ENCODE data around the gene CLCN1.

Gene CLCN1

DNA sequence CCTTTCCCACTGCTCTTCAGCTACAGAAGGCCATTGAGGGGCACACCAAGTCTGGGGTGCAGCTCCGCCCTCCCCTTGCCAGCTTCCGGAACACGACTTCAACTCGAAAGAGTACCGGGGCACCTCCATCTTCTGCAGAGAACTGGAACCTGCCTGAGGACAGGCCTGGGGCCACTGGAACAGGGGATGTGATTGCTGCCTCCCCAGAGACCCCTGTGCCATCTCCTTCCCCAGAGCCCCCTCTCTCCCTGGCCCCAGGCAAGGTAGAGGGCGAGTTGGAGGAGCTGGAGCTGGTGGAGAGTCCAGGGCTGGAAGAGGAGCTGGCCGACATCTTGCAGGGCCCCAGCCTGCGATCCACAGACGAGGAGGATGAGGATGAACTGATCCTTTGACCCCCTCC lies 35.7 kb downstream of the CLCN1 start:
- TF ChIP-seq, protein P1, sequence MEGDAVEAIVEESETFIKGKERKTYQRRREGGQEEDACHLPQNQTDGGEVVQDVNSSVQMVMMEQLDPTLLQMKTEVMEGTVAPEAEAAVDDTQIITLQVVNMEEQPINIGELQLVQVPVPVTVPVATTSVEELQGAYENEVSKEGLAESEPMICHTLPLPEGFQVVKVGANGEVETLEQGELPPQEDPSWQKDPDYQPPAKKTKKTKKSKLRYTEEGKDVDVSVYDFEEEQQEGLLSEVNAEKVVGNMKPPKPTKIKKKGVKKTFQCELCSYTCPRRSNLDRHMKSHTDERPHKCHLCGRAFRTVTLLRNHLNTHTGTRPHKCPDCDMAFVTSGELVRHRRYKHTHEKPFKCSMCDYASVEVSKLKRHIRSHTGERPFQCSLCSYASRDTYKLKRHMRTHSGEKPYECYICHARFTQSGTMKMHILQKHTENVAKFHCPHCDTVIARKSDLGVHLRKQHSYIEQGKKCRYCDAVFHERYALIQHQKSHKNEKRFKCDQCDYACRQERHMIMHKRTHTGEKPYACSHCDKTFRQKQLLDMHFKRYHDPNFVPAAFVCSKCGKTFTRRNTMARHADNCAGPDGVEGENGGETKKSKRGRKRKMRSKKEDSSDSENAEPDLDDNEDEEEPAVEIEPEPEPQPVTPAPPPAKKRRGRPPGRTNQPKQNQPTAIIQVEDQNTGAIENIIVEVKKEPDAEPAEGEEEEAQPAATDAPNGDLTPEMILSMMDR (conservative IDR thresholded peaks at IDR 0.05; ENCODE audit: low read depth) = no peak
- H3K27ac ChIP-seq = no peak overlapping the region
- POLR2A ChIA-PET (ENCODE audit: low non-redundant PET) = no interaction called here
- no peak for DNase-seq (ENCODE audit: low spot score)
- CTCF ChIA-PET = no interaction called here

DNA sequence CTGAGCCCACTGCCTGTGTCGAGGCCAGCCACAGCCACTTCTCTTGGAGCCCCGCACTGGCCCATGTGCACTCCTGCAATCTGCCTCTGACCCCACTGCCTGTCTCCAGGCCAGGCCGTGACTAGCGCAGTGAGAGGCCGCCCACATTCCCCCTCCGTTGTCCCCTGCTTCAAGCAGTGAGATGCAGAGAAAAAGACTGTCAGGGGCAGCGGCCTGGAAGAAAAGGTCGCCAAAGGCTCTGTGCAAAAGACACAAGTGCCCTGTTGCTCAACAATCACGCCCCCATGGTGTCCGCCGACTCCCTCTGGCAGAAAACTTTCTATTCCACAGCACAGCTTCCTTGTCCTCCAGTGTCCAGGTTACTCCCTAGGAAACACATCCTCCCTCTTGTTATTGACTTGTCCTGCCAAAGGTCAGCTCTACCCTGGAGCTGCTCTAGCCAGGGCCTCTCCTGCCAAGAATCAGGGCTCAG lies 36.7 kb downstream of the CLCN1 start:
- H3K27ac ChIP-seq = no peak overlapping the region
- DNase-seq (ENCODE audit: low spot score) = no peak
- ChIA-PET POLR2A (ENCODE audit: low non-redundant PET) (no interaction called here), CTCF (no interaction called here)
- TF ChIP-seq, protein P1 (conservative IDR thresholded peaks at IDR 0.05; ENCODE audit: low read depth) = no peak

DNA sequence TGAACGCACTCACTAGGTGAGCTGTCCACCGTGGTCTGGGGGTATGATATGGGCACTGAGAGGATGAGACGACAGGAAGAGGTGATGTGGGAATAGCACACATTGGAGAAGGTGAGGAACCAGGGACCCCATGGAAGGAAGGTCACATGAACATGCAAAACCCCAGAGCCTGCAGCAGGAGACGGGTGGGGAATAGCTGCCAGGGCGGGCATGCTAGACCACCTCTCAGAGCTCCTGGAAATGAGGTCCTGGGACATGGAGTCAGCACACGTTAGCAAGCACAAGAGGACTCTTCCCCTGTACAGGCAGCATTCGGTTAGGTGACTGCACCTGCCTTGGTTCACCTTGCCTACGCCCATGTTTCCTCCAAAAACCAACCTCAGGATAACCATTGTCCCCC lies 38.5 kb downstream of the CLCN1 start:
- TF ChIP-seq, protein P1 (conservative IDR thresholded peaks at IDR 0.05; ENCODE audit: low read depth) = no peak

DNA sequence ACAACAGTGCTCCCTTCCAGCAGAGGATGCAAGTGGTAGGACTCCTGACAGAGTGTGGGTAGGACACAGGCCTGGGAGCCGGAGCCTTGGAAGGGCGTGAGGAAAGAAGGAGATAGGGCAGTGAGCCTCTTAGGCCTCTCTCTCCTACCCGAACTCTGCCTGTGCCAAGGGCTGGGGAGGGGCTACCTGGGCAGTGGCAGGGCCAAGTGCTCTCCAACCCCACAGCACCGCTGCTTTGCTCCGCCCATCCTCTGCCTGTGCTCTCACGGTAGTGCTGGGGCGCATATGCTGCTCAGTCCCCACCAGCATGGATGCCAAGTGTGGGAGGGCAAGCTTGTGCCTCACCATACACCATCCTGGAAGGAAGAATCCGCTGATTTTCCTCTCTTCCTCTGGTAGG lies 39.1 kb downstream of the CLCN1 start:
- POLR2A ChIA-PET (ENCODE audit: low non-redundant PET) = no interaction called here
- no peak overlapping the region for H3K27ac ChIP-seq
- CTCF ChIA-PET = no interaction called here
- no peak for DNase-seq (ENCODE audit: low spot score)
- TF ChIP-seq, protein P1 (conservative IDR thresholded peaks at IDR 0.05; ENCODE audit: low read depth) = no peak

More for the DNA sequence above, 38.5 kb downstream of the CLCN1 start:
- ChIA-PET POLR2A (ENCODE audit: low non-redundant PET) (no interaction called here), CTCF (interaction anchor here (0.6 kb wide), 1 partner anchor 91 kb away, joined by 4 read pairs; the partner anchor contains the start of gene GSTK1)
- H3K27ac ChIP-seq = no peak overlapping the region
- DNase-seq (ENCODE audit: low spot score) = no peak

DNA sequence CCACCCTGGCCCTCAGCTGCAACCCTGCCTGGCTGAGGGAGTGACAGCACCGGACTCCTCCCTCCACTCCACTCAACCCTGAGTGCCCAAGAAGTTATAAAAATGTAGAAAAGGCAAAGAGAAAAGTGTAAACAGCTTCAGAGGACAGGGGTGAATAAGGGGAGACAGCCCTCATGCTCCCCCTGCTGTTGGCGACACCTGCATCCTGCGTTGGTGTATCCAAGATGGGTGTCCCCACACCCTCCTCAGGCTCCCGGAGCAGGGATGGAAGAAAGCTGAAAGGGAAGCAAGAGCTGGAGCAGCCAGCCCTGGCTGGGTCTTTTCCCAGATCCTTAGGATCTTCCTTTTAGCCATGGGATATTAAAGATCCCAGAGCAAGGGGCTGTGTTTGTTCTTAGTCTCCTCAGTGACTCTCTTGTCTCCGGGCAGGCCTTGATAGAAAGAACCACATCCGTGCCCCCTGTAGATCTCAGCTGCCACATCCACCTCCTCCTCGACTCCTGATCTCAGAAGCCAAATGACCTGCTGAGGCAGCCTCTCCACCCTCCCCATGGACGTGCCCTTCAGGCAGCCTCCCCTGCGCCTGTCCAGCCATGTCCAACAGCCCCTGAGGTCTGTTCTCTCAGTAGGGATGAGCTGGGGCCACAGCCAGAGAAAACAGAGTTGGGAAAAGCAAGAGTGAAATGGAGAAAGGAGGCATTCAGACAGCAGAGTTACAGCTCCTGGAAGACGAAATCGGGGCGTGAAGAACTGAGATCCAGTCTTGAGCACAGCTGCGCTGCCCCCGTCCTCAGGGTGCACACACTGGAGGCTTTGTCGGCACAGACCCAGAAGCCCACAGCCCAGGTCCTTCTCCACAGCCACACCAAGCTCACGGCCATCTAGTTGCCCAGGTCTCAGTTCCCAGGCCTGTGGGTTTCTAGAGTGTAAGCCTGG lies 39.8 kb downstream of the CLCN1 start:
- CTCF ChIA-PET = interaction anchor here (0.5 kb wide), 1 partner anchor 21 kb away, joined by 3 read pairs; no protein-coding TSS in a partner anchor
- DNase-seq (ENCODE audit: low spot score) = no peak
- POLR2A ChIA-PET (ENCODE audit: low non-redundant PET) = no interaction called here
- TF ChIP-seq, protein P1 (conservative IDR thresholded peaks at IDR 0.05; ENCODE audit: low read depth) = no peak
- no peak overlapping the region for H3K27ac ChIP-seq

DNA sequence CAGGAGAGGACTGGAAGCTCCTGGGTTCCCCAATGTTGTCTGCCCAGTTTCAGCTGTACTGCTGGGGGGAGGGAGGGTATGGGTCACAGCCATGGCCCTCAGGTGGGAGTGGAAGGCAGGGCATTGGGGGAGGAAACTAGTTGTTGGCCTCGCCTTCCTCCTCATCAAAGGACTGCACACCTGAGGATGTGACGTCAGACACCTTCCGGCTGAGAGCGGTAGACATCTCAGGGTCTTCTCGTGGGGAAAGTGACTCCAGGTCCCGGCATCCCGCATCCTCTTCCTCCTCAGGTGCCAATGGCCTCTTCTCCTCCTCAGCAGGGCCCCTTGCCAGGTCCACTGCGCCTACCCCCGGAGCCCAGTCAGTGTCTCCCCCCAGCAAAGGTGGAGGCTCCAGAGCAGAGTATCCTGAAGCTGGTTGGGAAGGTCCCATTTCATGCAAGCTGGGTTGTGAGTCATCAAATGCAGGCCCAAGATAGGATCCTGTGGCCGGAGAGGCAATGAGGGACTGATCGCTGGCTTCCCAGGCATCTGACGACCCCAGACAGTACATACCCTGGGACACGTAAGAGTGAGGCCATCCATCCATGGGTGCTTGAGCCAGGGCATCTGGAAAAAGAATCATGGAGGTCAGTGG lies 40.6 kb downstream of the CLCN1 start:
- DNase-seq (ENCODE audit: low spot score) = no peak
- H3K27ac ChIP-seq = no peak overlapping the region
- ChIA-PET POLR2A (ENCODE audit: low non-redundant PET) (no interaction called here), CTCF (interaction anchor here (0.5 kb wide), 1 partner anchor 20 kb away, joined by 3 read pairs; no protein-coding TSS in a partner anchor)
- TF ChIP-seq, protein P1 (conservative IDR thresholded peaks at IDR 0.05; ENCODE audit: low read depth) = no peak

Measured in RWPE1 (cell line).